ENCODE measurements around the gene PLSCR1.

PLSCR1 gene

GRCh38 chr3:146505516-146505915 lies 38.9 kb downstream of the PLSCR1 start:
- no peaks in the 10 kb centered on the region for H3K27me3 ChIP-seq (ENCODE audit: insufficient read depth, low read depth)
- no peak overlapping the region for H2AFZ ChIP-seq (ENCODE audit: low read depth)
- peaks cover 24% of the 10 kb centered on the region for H3K4me1 ChIP-seq (ENCODE audit: low read depth, poor library complexity, severe bottlenecking)
- H3K36me3 ChIP-seq (ENCODE audit: insufficient read depth): no peaks in the 10 kb centered on the region
- H3K79me2 ChIP-seq (ENCODE audit: insufficient read depth, low read depth): no peaks in the 10 kb centered on the region
- H3K27ac ChIP-seq: no peak overlapping the region
- TF ChIP-seq CTCF (conservative IDR thresholded peaks at IDR 0.05; ENCODE audit: low read depth, low read length): no peak
- no peak overlapping the region for H3K4me2 ChIP-seq
- no peak overlapping the region for H3K4me3 ChIP-seq (IDR thresholded peaks at IDR 0.05; ENCODE audit: insufficient read depth, low read depth, low read length)
- H4K20me1 ChIP-seq (ENCODE audit: insufficient read depth): no peaks in the 10 kb centered on the region
- no peak overlapping the region for H3K9ac ChIP-seq

GRCh38 chr3:146504498-146505197 lies 39.8 kb downstream of the PLSCR1 start:
- no peak overlapping the region for H3K4me2 ChIP-seq

GRCh38 chr3:146503461-146504202 lies 40.8 kb downstream of the PLSCR1 start:
- no peak overlapping the region for H3K27ac ChIP-seq
- no peaks in the 10 kb centered on the region for H3K36me3 ChIP-seq (ENCODE audit: insufficient read depth)
- H3K9ac ChIP-seq: no peak overlapping the region
- no peak for TF ChIP-seq CTCF (conservative IDR thresholded peaks at IDR 0.05; ENCODE audit: low read depth, low read length)
- H3K4me2 ChIP-seq: peak overlapping the region; percentile 3; the same call in 1 of the 2 replicates
- H3K27me3 ChIP-seq (ENCODE audit: insufficient read depth, low read depth): no peaks in the 10 kb centered on the region
- H3K4me3 ChIP-seq (IDR thresholded peaks at IDR 0.05; ENCODE audit: insufficient read depth, low read depth, low read length): no peak overlapping the region
- H4K20me1 ChIP-seq (ENCODE audit: insufficient read depth): no peaks in the 10 kb centered on the region
- no peak overlapping the region for H2AFZ ChIP-seq (ENCODE audit: low read depth)
- H3K79me2 ChIP-seq (ENCODE audit: insufficient read depth, low read depth): no peaks in the 10 kb centered on the region
- H3K4me1 ChIP-seq (ENCODE audit: low read depth, poor library complexity, severe bottlenecking): peaks cover 24% of the 10 kb centered on the region

More at GRCh38 chr3:146504498-146505197, 39.8 kb downstream of the PLSCR1 start:
- Histone ChIP-seq H3K79me2 (ENCODE audit: insufficient read depth, low read depth) (no peaks in the 10 kb centered on the region), H3K27me3 (ENCODE audit: insufficient read depth, low read depth) (no peaks in the 10 kb centered on the region), H3K27ac (no peak overlapping the region), H3K36me3 (ENCODE audit: insufficient read depth) (no peaks in the 10 kb centered on the region), H3K4me1 (ENCODE audit: low read depth, poor library complexity, severe bottlenecking) (peaks cover 24% of the 10 kb centered on the region), H3K9ac (no peak overlapping the region), H4K20me1 (ENCODE audit: insufficient read depth) (no peaks in the 10 kb centered on the region), H3K4me3 (IDR thresholded peaks at IDR 0.05; ENCODE audit: insufficient read depth, low read depth, low read length) (no peak overlapping the region), H2AFZ (ENCODE audit: low read depth) (no peak overlapping the region)
- no peak for TF ChIP-seq CTCF (conservative IDR thresholded peaks at IDR 0.05; ENCODE audit: low read depth, low read length)

- Histone ChIP-seq H3K79me2 (ENCODE audit: insufficient read depth, low read depth) (no peaks in the 10 kb centered on the region), H4K20me1 (ENCODE audit: insufficient read depth) (no peaks in the 10 kb centered on the region), H3K4me1 (ENCODE audit: low read depth, poor library complexity, severe bottlenecking) (peaks cover 24% of the 10 kb centered on the region), H3K27ac (no peak overlapping the region), H2AFZ (ENCODE audit: low read depth) (no peak overlapping the region), H3K9ac (no peak overlapping the region), H3K27me3 (ENCODE audit: insufficient read depth, low read depth) (no peaks in the 10 kb centered on the region), H3K36me3 (ENCODE audit: insufficient read depth) (no peaks in the 10 kb centered on the region), H3K4me3 (IDR thresholded peaks at IDR 0.05; ENCODE audit: insufficient read depth, low read depth, low read length) (no peak overlapping the region), H3K4me2 (peak overlapping the region; percentile 3; the same call in 1 of the 2 replicates)
- no peak for TF ChIP-seq CTCF (conservative IDR thresholded peaks at IDR 0.05; ENCODE audit: low read depth, low read length)
Measured at GRCh38 chr3:146502887-146503460, 41.4 kb downstream of the PLSCR1 start.

Measured in KMS-11 (cell line).